SK-N-MC (cell line): Measurements from ENCODE around the gene SBF2.

Experiments used
- DNase-seq: peaks from one replicate; pipeline ENCODE4 v3.0.0-alpha.2; 2011; ENCODE audit warnings: low read depth, low spot score
- H3K27ac ChIP-seq: fragments of 200-600 bp; sonication (generic); 2 replicates; pipeline ENCODE4 v1.5.1; 2016; ENCODE audit warnings: mixed run types
- H3K36me3 ChIP-seq: fragments of 200-600 bp; sonication (generic); 2 replicates; pipeline ENCODE4 v1.6.1; 2017; ENCODE audit warnings: antibody characterized with exemption, low read length, mixed read lengths; ENCODE audit not compliant: insufficient read depth
- H3K4me3 ChIP-seq: fragments of 200-600 bp; sonication (generic); 2 replicates; pipeline ENCODE4 v1.5.1; 2016
- H3K9ac ChIP-seq: fragments of 200-600 bp; sonication (generic); 2 replicates; pipeline ENCODE4 v1.8.0; 2017; ENCODE audit warnings: mixed run types, mixed read lengths; ENCODE audit not compliant: insufficient read length
- H3K9me3 ChIP-seq: fragments of 200-600 bp; sonication (generic); 2 replicates; pipeline ENCODE4 v1.6.1; 2017; ENCODE audit warnings: low read depth, mild to moderate bottlenecking, antibody characterized with exemption, low read length, moderate library complexity, mixed read lengths
- EZH2 ChIP-seq: fragments of 200-600 bp; sonication (generic); IDR thresholded peaks from one replicate; pipeline ENCODE4 v1.6.1; 2017; ENCODE audit warnings: antibody characterized with exemption
- FOXP2 ChIP-seq: optimal IDR thresholded peaks from 2 replicates; pipeline ENCODE3; 2011; ENCODE audit warnings: mild to moderate bottlenecking, moderate library complexity; ENCODE audit not compliant: insufficient read depth; ENCODE audit errors: extremely low read length, control extremely low read depth
- POLR2AphosphoS5 ChIP-seq: IDR thresholded peaks from 2 replicates; pipeline ENCODE4 v1.6.1; 2012; ENCODE audit warnings: mild to moderate bottlenecking, low read depth, low read length, borderline replicate concordance

The SBF2 gene

DNA sequence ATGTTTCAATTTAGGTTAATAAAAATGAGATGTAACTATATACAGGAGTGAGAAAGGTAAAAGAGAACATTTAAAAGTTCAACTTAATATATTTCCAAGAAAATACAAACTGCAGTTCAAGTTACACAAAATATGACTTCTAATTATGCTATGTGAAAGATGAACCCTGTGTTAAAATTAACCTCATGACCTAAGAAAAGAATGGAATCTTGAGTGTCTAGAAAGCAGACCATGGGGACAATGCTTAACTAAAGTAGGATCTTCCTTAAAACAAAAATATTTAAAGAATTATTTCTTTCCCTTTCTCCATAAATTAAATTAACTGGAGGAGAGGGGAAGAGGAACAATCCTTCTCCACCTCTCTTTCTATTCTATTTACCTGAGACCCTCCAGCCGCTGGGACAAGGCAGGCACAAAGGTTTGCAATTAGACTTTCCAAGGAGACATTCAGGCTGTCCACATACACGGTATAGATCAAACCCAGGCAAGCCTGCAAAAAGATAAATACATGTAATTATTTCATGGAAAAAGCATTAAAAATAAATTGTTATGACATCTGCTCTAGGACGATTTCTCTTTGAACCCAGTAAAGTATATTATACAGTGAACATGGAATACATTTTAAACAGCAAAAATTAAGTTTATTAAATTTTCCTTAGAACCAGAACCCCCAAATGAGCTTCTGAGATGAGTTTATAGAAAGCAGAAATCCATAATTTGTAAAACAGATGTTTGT lies 264.5 kb downstream of the SBF2 start:
- peaks cover 6% of the 10 kb centered on the region for H3K36me3 ChIP-seq
- DNase-seq: no peak
- H3K27ac ChIP-seq: peak overlapping the region; percentile 54
- H3K9me3 ChIP-seq: no peaks in the 10 kb centered on the region
- H3K4me3 ChIP-seq: no peak overlapping the region
- no peak for TF ChIP-seq POLR2AphosphoS5
- no peak for TF ChIP-seq EZH2
- no peak for TF ChIP-seq FOXP2
- no peak overlapping the region for H3K9ac ChIP-seq

DNA sequence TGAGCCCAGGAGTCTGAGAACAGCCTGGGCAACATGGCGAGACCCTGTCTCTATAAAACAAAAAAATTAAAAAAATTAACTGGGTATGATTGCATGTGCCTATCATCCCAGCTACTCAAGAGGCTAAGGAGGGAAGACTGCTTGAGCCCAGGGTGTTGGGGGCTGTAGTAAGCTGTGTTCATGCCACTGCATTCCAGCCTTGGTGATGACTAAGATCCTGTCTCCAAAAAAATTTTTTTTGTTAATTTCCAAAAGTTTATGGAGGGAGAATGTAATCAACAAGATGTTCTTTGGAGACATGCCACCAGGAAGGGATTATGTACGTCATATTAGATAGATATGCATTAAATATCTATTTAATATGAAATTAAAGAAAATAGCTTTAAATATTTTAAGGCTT lies 267.5 kb downstream of the SBF2 start:
- Histone ChIP-seq H3K36me3 (peaks cover 6% of the 10 kb centered on the region), H3K9ac (no peak overlapping the region)

DNA sequence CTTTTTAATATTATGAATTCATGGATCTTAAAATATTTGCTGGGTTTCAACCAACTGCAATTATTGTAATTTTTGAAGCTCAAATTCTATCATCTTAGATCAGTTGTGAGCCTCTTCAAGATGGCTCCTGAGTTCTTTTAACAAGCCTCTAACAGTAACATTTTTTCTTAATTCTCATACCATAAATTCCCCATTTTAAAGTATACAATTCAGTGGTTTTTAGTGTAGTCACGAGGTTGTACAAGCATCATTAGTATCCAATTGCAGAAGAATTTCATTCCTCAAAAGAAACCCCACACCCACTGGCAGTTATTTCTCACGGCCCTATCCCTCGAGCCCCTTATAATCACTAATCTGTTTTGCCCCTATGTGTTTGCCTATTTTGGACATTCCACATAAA lies 270.8 kb downstream of the SBF2 start:
- TF ChIP-seq FOXP2 (no peak), EZH2 (no peak), POLR2AphosphoS5 (no peak)
- Histone ChIP-seq H3K4me3 (no peak overlapping the region), H3K27ac (peak overlapping the region; percentile 27; the same call in 1 of the 2 replicates), H3K36me3 (peaks cover under 1% of the 10 kb centered on the region; the same call in 1 of the 2 replicates), H3K9me3 (no peaks in the 10 kb centered on the region), H3K9ac (no peak overlapping the region)
- no peak for DNase-seq

More for the DNA sequence above, 267.5 kb downstream of the SBF2 start:
- Histone ChIP-seq H3K4me3 (no peak overlapping the region), H3K9me3 (no peaks in the 10 kb centered on the region), H3K27ac (no peak overlapping the region)
- TF ChIP-seq POLR2AphosphoS5 (no peak), EZH2 (no peak), FOXP2 (no peak)
- DNase-seq: no peak

- peak overlapping the region; percentile 27; the same call in 1 of the 2 replicates for H3K27ac ChIP-seq
- DNase-seq: no peak
- H3K9ac ChIP-seq: no peak overlapping the region
- no peaks in the 10 kb centered on the region for H3K9me3 ChIP-seq
- no peak for TF ChIP-seq POLR2AphosphoS5
- TF ChIP-seq EZH2: no peak
- no peak for TF ChIP-seq FOXP2
- H3K4me3 ChIP-seq: no peak overlapping the region
- H3K36me3 ChIP-seq: no peaks in the 10 kb centered on the region; the same call in 1 of the 2 replicates
These were observed 271.3 kb downstream of the SBF2 start for GRCh38 chr11:10022764-10023163.

GRCh38 chr11:10021563-10021962 lies 272.5 kb downstream of the SBF2 start:
- H3K9ac ChIP-seq: no peak overlapping the region
- H3K27ac ChIP-seq: no peak overlapping the region
- no peaks in the 10 kb centered on the region for H3K9me3 ChIP-seq
- TF ChIP-seq POLR2AphosphoS5: no peak
- no peak for TF ChIP-seq FOXP2
- no peak for TF ChIP-seq EZH2
- DNase-seq: no peak
- no peak overlapping the region for H3K4me3 ChIP-seq
- no peaks in the 10 kb centered on the region; the same call in 1 of the 2 replicates for H3K36me3 ChIP-seq

GRCh38 chr11:10019906-10020682 lies 273.9 kb downstream of the SBF2 start:
- Histone ChIP-seq H3K9me3 (no peaks in the 10 kb centered on the region; the same call in 1 of the 2 replicates), H3K4me3 (no peak overlapping the region), H3K36me3 (peaks cover 4% of the 10 kb centered on the region), H3K27ac (peak overlapping the region; percentile 43; the same call in 1 of the 2 replicates), H3K9ac (no peak overlapping the region)
- DNase-seq: peak; percentile 22
- TF ChIP-seq POLR2AphosphoS5 (no peak), EZH2 (no peak), FOXP2 (no peak)

DNA sequence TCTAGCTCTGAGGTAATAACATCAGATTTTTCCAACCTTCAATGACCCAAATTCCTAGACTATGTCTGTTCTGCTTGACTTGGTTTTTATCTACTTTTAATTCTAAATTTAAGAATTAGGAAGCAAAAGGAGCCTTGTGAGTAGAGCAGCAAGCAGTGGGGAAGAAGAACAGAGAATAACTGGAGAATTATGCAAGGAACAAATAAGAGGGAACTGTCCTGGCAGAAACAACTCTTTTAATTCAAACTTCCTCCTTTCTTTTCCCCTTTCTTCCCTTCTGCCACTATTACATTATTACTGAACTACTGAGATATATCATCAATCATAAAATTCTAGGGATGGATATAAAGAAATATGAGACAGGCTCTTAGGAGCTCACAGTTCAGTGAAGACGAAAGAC lies 276.1 kb downstream of the SBF2 start:
- Histone ChIP-seq H3K27ac (no peak overlapping the region), H3K4me3 (no peak overlapping the region), H3K9me3 (no peaks in the 10 kb centered on the region; the same call in 1 of the 2 replicates), H3K9ac (no peak overlapping the region), H3K36me3 (peaks cover 4% of the 10 kb centered on the region)
- no peak for DNase-seq
- no peak for TF ChIP-seq FOXP2
- no peak for TF ChIP-seq EZH2

GRCh38 chr11:10017050-10017449 lies 277.0 kb downstream of the SBF2 start:
- no peak for TF ChIP-seq FOXP2
- no peak for TF ChIP-seq POLR2AphosphoS5
- TF ChIP-seq EZH2: no peak
- Histone ChIP-seq H3K36me3 (peaks cover 4% of the 10 kb centered on the region), H3K27ac (no peak overlapping the region), H3K4me3 (no peak overlapping the region), H3K9me3 (no peaks in the 10 kb centered on the region; the same call in 1 of the 2 replicates), H3K9ac (no peak overlapping the region)
- no peak for DNase-seq

DNA sequence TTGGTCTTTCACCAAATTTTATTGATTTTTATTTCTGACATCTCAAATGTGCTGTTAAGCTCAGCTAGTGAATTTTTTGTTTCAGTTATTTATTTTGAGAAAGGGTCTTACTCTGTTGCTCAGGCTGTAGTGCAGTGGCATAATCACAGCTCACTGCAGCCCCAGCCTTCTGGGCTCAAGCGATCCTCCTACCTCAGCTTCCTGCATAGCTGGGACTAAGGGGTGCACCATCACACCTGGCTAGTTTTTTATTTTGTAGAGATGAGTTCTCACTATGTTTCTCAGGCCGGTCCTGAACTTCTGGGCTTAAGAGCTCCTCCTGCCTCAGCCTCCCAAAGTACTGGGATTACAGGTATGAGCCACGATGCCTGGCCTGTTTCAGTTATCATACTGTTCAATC lies 282.0 kb downstream of the SBF2 start:
- Histone ChIP-seq H3K9ac (no peak overlapping the region), H3K36me3 (peaks cover 4% of the 10 kb centered on the region), H3K9me3 (no peaks in the 10 kb centered on the region; the same call in 1 of the 2 replicates), H3K27ac (no peak overlapping the region), H3K4me3 (no peak overlapping the region)
- TF ChIP-seq FOXP2 (no peak), POLR2AphosphoS5 (no peak), EZH2 (no peak)
- DNase-seq: no peak
